ENCODE results near the gene IQCE.

- TF ChIP-seq CTCF (IDR thresholded peaks at IDR 0.05) (no peak), POLR2A (IDR thresholded peaks at IDR 0.05) (no peak)
Observed at GRCh38 chr7:2520761-2521290, 38.0 kb upstream of the IQCE start.
